ENCODE data around the gene DLGAP1.

DLGAP1 gene

GRCh38 chr18:3891245-3891644 is 563.9 kb downstream of the DLGAP1 start:
- DNase-seq (ENCODE audit: low read depth), result no peak

DNA sequence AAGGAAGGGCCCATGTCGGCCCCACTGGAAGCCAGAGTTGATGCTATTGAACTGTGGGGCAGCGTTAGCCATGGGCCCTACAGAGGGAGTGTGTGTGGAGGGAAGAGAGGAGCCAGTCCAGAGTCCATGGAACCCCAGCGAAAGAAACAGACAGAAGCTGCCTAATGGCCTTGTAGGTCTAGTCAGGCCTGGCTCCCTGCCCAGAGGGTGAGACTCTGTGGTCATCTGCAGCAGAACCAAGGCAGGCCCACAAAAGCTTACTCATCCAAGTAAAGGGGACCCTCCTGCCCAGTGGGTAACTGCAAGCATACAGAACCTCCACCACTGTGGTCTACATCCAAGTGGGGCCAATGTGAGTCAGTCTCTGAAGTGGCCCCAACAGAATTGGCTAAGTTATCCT is 565.3 kb downstream of the DLGAP1 start:
- DNase-seq (ENCODE audit: low read depth), result no peak

DNA sequence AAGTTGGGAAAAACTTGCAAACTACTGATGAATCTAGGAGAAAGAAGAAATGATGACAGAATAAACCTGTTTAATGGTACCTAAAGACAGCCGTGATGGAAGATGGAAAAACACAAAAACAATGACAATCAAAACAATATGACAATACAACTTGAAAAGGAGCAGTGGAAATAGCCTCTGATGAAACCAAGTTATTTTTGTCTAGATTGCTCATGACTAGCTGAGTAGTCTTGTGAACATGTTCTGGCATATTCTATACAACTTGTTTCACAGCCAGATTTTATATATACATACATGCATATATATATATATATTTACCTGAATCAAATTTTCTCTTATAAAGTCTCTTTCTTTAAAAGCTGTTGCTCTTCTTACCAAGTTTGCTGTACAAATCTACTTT is 566.0 kb downstream of the DLGAP1 start:
- no peak for DNase-seq (ENCODE audit: low read depth)

GRCh38 chr18:3886575-3887322 is 568.4 kb downstream of the DLGAP1 start:
- DNase-seq (ENCODE audit: low read depth), result no peak

DNA sequence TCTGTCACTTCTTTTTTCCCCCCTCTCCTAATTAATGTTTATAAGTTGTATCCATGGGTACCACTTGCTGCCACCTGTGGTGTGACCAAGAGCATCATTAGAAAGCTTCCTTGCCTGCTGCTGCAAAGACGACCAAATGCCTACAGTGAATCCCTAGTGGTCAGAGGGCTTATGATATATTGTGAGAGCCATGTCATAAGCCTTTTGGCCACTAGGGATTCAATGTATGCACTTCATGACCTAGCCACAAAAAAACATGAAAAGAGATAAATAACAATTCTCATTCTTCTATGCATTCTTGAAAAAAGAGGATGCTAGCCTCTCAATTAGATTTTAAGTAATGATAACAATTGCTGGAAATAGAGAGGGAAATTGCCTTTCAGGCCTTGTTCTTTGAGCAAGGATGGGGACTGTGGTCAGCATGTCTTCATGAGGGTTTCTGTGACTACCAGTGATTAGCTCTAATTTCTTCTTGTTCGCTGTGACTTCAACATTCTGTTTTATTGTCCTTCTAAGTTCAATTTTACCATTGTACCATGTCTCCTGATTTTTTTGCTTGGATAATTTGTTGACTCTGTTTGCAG is 569.8 kb downstream of the DLGAP1 start:
- no peak for DNase-seq (ENCODE audit: low read depth)

DNA sequence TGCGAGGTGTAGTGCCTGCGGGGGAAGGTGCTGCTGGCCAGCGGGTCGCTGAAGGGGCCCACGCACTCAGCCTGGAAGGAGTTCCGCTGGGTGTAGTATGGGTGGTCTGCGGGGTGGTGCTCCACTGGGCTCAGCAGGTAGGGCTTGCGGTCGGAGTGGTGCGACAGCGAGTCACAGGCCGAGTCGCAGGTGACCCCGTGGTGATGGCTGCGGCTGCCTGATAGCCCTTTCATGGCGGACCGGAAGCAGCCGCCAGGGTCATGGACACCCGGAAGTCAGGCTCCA is 575.3 kb downstream of the DLGAP1 start:
- no peak for DNase-seq (ENCODE audit: low read depth)

- no peak for DNase-seq (ENCODE audit: low read depth)
Measured at GRCh38 chr18:3879114-3879835, 575.8 kb downstream of the DLGAP1 start.

GRCh38 chr18:3878401-3878800 is 576.7 kb downstream of the DLGAP1 start:
- DNase-seq (ENCODE audit: low read depth), result no peak

GRCh38 chr18:3877678-3878077 is 577.4 kb downstream of the DLGAP1 start:
- DNase-seq (ENCODE audit: low read depth), result no peak

DNA sequence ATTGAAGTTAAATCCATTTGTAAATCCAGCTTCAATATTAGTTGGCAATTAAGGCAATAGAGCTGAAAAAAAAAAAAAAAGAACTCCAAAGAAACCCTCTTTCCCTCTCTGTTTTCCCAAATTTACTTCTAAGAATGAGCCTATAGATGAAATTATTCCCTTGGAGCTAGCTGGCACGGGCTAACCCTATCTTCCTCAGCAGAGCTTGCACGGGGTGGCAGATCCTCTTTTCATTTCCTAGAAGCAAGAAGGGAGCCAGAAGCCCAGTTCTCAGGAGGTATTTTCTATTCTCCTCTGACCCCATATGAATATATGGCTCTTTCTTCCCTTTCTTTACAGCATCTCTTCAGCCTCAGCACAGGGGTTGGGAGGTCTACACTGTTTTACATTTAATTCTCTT is 579.1 kb downstream of the DLGAP1 start:
- no peak for DNase-seq (ENCODE audit: low read depth)

- DNase-seq (ENCODE audit: low read depth), result no peak
Measured at GRCh38 chr18:3875376-3875775, 579.7 kb downstream of the DLGAP1 start.

GRCh38 chr18:3874581-3874980 is 580.5 kb downstream of the DLGAP1 start:
- no peak for DNase-seq (ENCODE audit: low read depth)

- DNase-seq (ENCODE audit: low read depth), result no peak
Measured at GRCh38 chr18:3874125-3874524, 581.0 kb downstream of the DLGAP1 start.

GRCh38 chr18:3873698-3874097 is 581.4 kb downstream of the DLGAP1 start:
- no peak for DNase-seq (ENCODE audit: low read depth)

GRCh38 chr18:3873211-3873610 is 581.9 kb downstream of the DLGAP1 start:
- no peak for DNase-seq (ENCODE audit: low read depth)

DNA sequence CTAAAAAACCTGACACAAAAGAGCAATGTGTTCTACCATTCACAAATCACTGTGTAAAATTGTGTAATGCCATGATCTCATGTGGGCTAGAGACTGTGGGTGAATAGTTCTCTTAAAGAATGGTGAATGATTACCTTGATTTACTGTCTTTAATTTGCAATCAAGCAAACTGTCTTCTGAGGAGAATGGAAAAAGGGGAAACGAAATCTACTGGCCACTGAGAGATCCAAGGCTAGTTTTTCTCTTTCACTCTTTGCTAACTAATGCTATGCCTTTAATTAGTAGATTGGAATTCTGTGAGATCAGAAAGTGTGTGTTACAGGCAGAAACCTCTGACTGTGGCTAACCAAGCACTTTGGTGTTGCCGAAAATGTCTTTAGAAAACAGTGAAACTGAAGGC is 582.5 kb downstream of the DLGAP1 start:
- DNase-seq (ENCODE audit: low read depth), result no peak

DNA sequence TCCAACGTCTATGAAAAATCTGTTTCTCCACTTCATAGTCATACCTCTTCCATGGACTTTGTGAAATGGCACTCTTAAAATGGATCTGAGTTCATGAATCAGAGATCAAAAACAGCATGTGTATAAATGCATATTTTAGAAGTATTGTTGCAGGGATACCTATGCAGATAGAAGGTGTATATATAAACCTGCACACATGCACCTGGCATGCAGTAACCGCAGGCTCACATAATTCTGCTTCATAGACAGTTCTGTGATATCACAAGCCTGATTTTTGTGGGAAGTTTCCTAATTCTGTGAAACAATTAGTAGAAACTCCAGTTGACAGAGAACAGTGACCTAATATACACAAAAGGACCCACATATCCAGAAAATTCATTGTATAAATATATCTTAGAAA is 583.4 kb downstream of the DLGAP1 start:
- DNase-seq (ENCODE audit: low read depth), result no peak

DNA sequence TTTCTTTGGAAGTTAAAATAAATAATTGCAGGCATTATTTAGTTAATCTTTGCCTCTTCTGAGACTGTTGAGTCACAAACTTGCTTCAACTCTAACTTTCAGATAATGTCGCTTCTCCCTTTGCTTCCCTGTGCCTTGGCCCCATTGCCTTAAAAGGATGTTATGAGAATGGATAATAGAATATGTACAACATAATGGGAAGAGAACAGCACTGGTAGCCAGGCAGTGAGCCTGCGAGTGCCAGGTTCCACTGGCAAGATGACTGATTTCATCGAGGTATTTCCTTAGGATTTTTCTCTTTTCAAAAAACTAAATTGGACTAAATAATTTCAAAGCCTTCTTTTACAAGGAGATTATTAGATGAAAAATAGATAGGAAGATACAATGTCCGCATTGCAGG is 584.2 kb downstream of the DLGAP1 start:
- no peak for DNase-seq (ENCODE audit: low read depth)

DNA sequence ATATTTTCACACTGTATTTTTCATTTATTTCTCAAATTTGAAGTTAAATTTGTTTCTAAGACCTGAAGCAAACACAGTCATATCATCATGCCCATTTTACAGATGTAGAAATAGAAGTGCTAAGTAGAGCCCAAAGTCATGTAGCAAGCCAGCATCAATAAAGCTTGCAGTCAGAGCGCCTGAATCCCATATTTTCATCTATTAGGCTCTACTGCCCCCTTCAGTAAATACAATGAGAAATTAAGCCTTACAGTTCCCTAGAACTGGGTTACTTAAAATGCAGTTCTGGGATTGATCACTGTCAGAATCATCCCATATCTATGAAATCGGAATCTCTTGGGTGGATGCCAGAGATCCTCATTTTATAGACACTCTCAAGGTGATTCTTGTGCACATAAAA is 585.3 kb downstream of the DLGAP1 start:
- no peak for DNase-seq (ENCODE audit: low read depth)

DNA sequence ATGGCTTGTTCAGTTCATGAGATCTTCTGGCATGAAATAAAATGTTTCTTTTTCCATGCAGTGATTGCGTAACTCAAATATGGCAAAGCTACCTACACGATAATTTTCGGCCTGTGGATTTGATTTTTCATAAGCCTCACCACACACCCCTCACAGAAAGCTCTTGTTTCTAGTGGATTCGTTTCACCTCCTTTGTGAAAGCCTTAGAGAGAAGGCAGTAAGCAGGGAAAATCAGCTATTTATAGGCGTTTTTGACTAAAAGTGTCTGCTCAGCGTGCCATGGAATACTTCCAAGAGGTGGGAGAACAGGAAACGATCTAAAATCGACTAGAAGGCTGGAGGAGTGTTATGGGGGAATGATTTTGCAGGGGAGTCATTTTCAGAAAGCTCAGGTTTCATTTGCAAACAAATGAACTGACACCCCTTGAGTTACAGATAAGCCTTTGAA is 587.2 kb downstream of the DLGAP1 start:
- DNase-seq (ENCODE audit: low read depth), result no peak

DNA sequence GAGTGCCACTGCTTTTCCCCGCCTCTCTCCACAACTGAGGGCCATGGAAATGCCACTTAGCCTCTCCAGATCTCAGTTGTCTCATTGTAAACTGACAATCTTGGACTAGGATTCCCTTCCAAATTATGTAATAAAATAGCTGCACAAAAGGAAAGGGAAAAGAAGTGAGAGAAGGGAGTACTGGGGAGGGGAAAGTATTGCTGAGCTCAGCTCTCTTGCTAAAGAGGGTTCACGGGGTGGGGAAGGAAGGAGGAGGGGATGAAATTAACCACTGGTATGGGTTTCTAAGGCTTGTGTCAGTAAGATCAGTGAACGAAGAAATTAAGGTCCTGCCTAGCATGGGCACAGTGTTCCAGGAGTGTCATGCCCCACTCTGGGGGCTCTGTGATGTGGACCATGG is 587.9 kb downstream of the DLGAP1 start:
- no peak for DNase-seq (ENCODE audit: low read depth)

GRCh38 chr18:3864669-3865298 is 590.3 kb downstream of the DLGAP1 start:
- DNase-seq (ENCODE audit: low read depth), result no peak

DNA sequence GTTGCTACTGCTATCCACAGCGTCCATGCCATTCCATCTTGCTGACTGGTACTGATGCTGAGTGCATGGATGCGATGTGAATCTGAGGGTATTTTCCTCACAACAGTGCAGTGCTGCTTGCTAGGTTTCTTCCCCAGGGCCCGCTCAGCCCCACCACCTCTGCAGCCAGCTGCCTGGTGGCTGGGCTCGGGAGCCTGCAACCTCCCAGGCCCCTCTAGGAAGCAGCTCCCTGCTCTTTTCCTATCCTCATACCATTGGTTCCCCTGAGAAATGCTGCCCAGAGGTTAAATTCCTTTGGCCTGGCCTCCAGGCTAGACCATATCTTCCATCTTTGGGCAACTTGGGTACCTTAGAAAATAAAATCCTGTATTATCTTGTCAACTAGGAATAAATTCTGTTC is 591.5 kb downstream of the DLGAP1 start:
- DNase-seq (ENCODE audit: low read depth), result no peak

All from activated T-cell treated with anti-CD3 and anti-CD28 coated beads for 24 hours (primary cell).